Spleen (tissue), 11 donors: ENCODE measurements around the gene MEG3. TPM values are rescaled to one million over a fixed set of nuclear protein-coding genes. Genes with fewer than 3 reads are reported as not detected.
"Not testable (repeated sequence)": the region's sequence is repeated elsewhere in the genome, so short reads cannot be mapped to it uniquely, and the experiment has no call there.

Experiments used
- DNase-seq: peaks from one replicate; pipeline ENCODE4 v3.0.0-alpha.2; 2020
- H3K27ac ChIP-seq, 8 donors: fragments of 200-600 bp; sonication (generic) in 7 of 8; 1 replicate in 4 of 8; 2 replicates in 4 of 8; pipeline versions ENCODE4 v1.5.0 to v1.8.0; 2016 to 2021; ENCODE audit warnings: inconsistent platforms in 4 of 8, mild to moderate bottlenecking in 4 of 8, moderate library complexity in 1 of 8
- H3K27me3 ChIP-seq, 7 donors: fragments of 200-600 bp; sonication (generic) in 6 of 7; replicated peaks in 1 of 7; 1 replicate in 4 of 7; 2 replicates in 3 of 7; pipeline versions ENCODE4 v1.5.0 to v1.8.0; 2016 to 2021; ENCODE audit warnings: inconsistent platforms in 3 of 7, mild to moderate bottlenecking in 1 of 7
- H3K36me3 ChIP-seq, 6 donors: fragments of 200-600 bp; sonication (generic) in 5 of 6; 1 replicate in 4 of 6; 2 replicates in 2 of 6; pipeline versions ENCODE4 v1.5.0 to v1.8.0; 2016 to 2021; ENCODE audit warnings: inconsistent platforms in 2 of 6
- H3K4me1 ChIP-seq, 6 donors: fragments of 200-600 bp; sonication (generic) in 5 of 6; 1 replicate in 3 of 6; 2 replicates in 3 of 6; pipeline versions ENCODE4 v1.5.0 to v1.8.0; 2016 to 2021; ENCODE audit warnings: inconsistent platforms in 3 of 6
- H3K4me3 ChIP-seq, 8 donors: fragments of 200-600 bp; sonication (generic) in 7 of 8; 1 replicate in 4 of 8; 2 replicates in 4 of 8; pipeline versions ENCODE4 v1.5.0 to v1.8.0; 2016 to 2021; ENCODE audit warnings: inconsistent platforms in 4 of 8, mild to moderate bottlenecking in 4 of 8, moderate library complexity in 2 of 8
- H3K9me3 ChIP-seq, 8 donors: fragments of 200-600 bp; sonication (generic) in 7 of 8; 1 replicate in 4 of 8; 2 replicates in 4 of 8; pipeline versions ENCODE4 v1.5.0 to v1.8.0; 2016 to 2021; ENCODE audit warnings: inconsistent platforms in 4 of 8
- CTCF ChIP-seq, 11 experiments: fragments of 200-600 bp in 7 of 11; fragments of 450-650 bp in 4 of 11; sonication (generic) in 4 of 11; IDR thresholded peaks in 8 of 11; conservative IDR thresholded peaks in 3 of 11; 1 replicate in 7 of 11; 2 replicates in 4 of 11; pipeline versions ENCODE4 v1.4.0 to v1.8.0; 2016 to 2021; ENCODE audit warnings: antibody characterized with exemption in 11 of 11, inconsistent platforms in 4 of 11, mild to moderate bottlenecking in 1 of 11
- POLR2A ChIP-seq, 3 donors: fragments of 450-650 bp; IDR thresholded peaks; one replicate each; pipeline ENCODE4 v1.5.1; 2017; ENCODE audit warnings: antibody characterized with exemption in 3 of 3, mild to moderate bottlenecking in 1 of 3
- POLR2AphosphoS5 ChIP-seq, 3 donors: sonication (generic); formaldehyde crosslinking; IDR thresholded peaks; one replicate each; pipeline ENCODE4 v1.5.1; 2017; ENCODE audit warnings: antibody characterized with exemption in 3 of 3
- WGBS, 5 donors: extraction: QIAGEN DNeasy Blood & Tissue Kit in 3 of 5; methylation state at CpG; one replicate each; pipeline versions ENCODE4 v1.1.5 to v1.1.7; 2013 to 2018; 5-methylcytosine and 5-hydroxymethylcytosine counted together
- intact Hi-C: fragments of 100-400 bp; cut with DNase I; formaldehyde crosslinking; loops from one replicate; pipeline ENCODE4 v1.15.0; 2023; ENCODE audit warnings: low total_unique reads
- polyA plus RNA-seq, 3 donors: library from polyadenylated mRNA; stranded (reverse); fragments of 200-250 nt; gene quantifications; one replicate each; pipeline ENCODE4 v1.2.1, GENCODE V29; 2013
- total RNA-seq, 7 donors: library from RNA; depleted of rRNA in 3 of 7; stranded (reverse); fragments of >200 nt in 3 of 7; fragmentation: NEBNext Ultra II Directional in 4 of 7; extraction: Animal tissue kit (Norgen Biotek cat#: 25700) in 4 of 7; gene quantifications; one replicate each; pipeline versions ENCODE4 v1.1.0 to v1.2.1, GENCODE V29; 2016 to 2021
- donor health status: healthy with polysubstance abuse.
- donor health status: DM: no; HTN: no; CAD: no; lungs with moderate emphysema.
- donor health status: DM: no; HTN: no; CAD: no.
- donor health status: Bipolar disorder and iron deficiency.
- donor health status: healthy.
- donor health status: DM: no; HTN: no; CAD: no.
- donor health status: DM: yes; HTN: yes; CAD: no.

The MEG3 gene
- total and polyA plus RNA-seq, 10 donors, result 86.5 to 763 (median 187) TPM

GRCh38 chr14:100815478-100816285 is 10.2 kb upstream of the MEG3 start:
- peak; percentile 40 for DNase-seq
- TF ChIP-seq POLR2A (IDR thresholded peaks at IDR 0.05), result no peak
- no peak for TF ChIP-seq POLR2AphosphoS5 (IDR thresholded peaks at IDR 0.05)
- TF ChIP-seq CTCF (IDR thresholded peaks at IDR 0.05 in 8 of 11, conservative IDR thresholded peaks at IDR 0.05 in 3 of 11), result no peak
- intact Hi-C loops, result no loop called here
- Histone ChIP-seq H3K27ac (no peak overlapping the region), H3K36me3 (no peaks in the 10 kb centered on the region), H3K9me3 (peaks cover 0 to 13% (median 9%) of the 10 kb centered on the region in 8 donors), H3K4me1 (no peaks in the 10 kb centered on the region), H3K4me3 (no peak overlapping the region), H3K27me3 (peaks cover 0 to 22% (median 4%) of the 10 kb centered on the region in 7 donors)
- WGBS, 5 donors, result 73 to 92% (median 79%) methylated on average over 12 to 15 of the region's 15 CpGs

- DNase-seq, result peak; percentile 12
- Histone ChIP-seq H3K9me3 (peaks cover 0 to 6% (median 2%) of the 10 kb centered on the region in 8 donors), H3K4me3 (no peak overlapping the region), H3K27me3 (peaks cover 0 to 15% (median 0%) of the 10 kb centered on the region in 7 donors), H3K36me3 (no peaks in the 10 kb centered on the region), H3K27ac (no peak overlapping the region), H3K4me1 (no peaks in the 10 kb centered on the region)
- TF ChIP-seq POLR2A (IDR thresholded peaks at IDR 0.05), result no peak
- no peak for TF ChIP-seq POLR2AphosphoS5 (IDR thresholded peaks at IDR 0.05)
- intact Hi-C loops, result no loop called here
- WGBS, 5 donors, result 46 to 73% (median 64%) methylated on average over 5 of the region's 5 CpGs
These were observed 9.5 kb upstream of the MEG3 start for GRCh38 chr14:100816286-100816949.

DNA sequence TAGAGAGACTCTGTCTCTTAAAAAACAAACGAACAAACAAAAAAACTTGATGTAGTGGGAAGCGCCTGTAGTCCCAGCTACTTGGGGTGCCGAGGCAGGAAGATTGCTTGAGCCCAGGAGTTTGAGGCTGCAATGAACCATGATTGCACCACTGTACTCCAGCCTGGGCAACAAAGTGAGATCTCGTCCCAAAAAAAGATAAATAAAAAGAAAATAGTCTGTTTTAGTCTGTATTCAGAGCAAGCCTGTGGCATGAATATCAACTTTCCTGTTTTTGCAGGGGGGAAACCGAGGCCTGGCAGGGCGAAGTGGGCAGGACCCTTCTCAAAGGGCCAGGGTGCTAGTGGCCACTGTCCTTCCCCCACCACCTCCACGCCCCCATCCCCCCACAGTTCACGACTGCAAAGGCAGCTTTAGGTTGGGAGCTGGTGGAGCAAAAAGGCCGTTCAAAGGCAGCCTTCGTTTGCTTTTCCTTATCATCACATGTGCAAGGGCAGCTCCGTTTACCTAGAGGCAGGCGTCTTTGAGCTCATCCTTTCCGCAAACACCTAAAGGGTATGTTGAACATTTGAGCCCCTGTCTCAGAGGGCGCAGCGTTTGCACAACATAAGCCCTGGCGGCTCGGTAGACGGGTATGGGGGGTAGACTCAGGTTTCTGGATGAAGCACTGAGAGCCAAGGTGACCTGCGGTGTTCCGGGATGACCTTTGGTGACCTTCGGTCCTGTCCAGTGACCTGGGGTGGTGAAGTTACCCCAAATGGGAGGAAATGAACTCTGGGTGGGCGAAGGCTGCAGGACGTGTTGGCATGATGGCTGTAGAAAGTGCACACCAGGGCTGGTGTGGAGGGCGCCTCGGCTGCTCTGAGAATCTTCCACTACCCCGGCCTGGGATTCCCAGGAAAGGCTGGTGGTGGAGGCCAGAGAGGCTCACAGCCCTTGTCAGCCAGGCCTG is 8.7 kb upstream of the MEG3 start:
- DNase-seq, result peak; percentile 56
- no peak overlapping the region for H3K4me3 ChIP-seq
- no peaks in the 10 kb centered on the region for H3K9me3 ChIP-seq
- TF ChIP-seq POLR2A (IDR thresholded peaks at IDR 0.05), result no peak
- TF ChIP-seq POLR2AphosphoS5 (IDR thresholded peaks at IDR 0.05), result no peak
- no peak for TF ChIP-seq CTCF (IDR thresholded peaks at IDR 0.05 in 8 of 11, conservative IDR thresholded peaks at IDR 0.05 in 3 of 11)
- H3K27ac ChIP-seq, result no peak overlapping the region
- H3K36me3 ChIP-seq, result no peaks in the 10 kb centered on the region
- H3K4me1 ChIP-seq, result no peaks in the 10 kb centered on the region
- H3K27me3 ChIP-seq, result peaks cover 0 to 12% (median 0%) of the 10 kb centered on the region in 7 donors
- intact Hi-C loops, result no loop called here
- WGBS, 5 donors, result 85 to 93% (median 88%) methylated on average over 26 of the region's 26 CpGs

DNA sequence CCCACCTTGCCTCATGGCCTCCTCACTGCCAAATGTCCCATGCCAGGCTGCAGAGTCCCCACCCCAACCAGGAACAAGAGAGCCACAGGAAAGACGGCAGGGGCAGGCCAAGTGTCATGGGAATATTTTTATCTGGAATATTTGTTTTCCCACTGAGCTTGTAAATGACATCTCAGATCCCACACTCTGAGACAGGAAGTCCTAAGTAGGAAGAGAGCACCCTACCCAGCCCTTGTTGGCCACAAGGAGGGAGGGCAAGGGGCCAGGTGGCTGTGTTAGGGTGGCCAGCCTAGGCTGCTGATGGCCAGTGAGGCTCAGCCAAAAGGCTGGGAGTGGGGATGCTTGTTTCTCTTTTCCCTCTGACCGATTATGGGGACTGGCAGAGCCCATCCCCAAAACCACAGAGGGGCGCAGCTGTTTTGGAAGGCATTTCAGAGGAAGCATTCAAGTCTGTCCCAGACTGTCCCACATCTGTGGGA is 7.7 kb upstream of the MEG3 start:
- intact Hi-C loops, result no loop called here
- peak; percentile 39 for DNase-seq
- Histone ChIP-seq H3K27me3 (peaks cover 0 to 22% (median 0%) of the 10 kb centered on the region in 7 donors), H3K9me3 (no peaks in the 10 kb centered on the region), H3K36me3 (no peaks in the 10 kb centered on the region), H3K27ac (no peak overlapping the region), H3K4me3 (no peak overlapping the region), H3K4me1 (no peaks in the 10 kb centered on the region)
- 52 to 63% (median 60%) methylated on average over 3 of the region's 3 CpGs for WGBS, 5 donors
- TF ChIP-seq POLR2AphosphoS5 (IDR thresholded peaks at IDR 0.05) (no peak), CTCF (IDR thresholded peaks at IDR 0.05 in 8 of 11, conservative IDR thresholded peaks at IDR 0.05 in 3 of 11) (no peak), POLR2A (IDR thresholded peaks at IDR 0.05) (no peak)

GRCh38 chr14:100818923-100819322 is 7.0 kb upstream of the MEG3 start:
- H3K27ac ChIP-seq, H3K4me3 ChIP-seq, H3K36me3 ChIP-seq, H3K9me3 ChIP-seq, DNase-seq, intact Hi-C loops, H3K4me1 ChIP-seq: not testable (repeated sequence)
- 90 to 95% (median 91%) methylated on average over 10 of the region's 10 CpGs for WGBS, 5 donors
- peaks cover 0 to 22% (median under 1%) of the 10 kb centered on the region in 7 donors for H3K27me3 ChIP-seq
